GM18873 (cell line): ENCODE results near the gene MACF1.
A peak's percentile ranks its signal among the peaks of the same experiment; 100 is the strongest.
"Not testable (repeated sequence)": the region's sequence is repeated elsewhere in the genome, so short reads cannot be mapped to it uniquely, and the experiment has no call there.

Source experiments
- ATAC-seq: cut with Tn5 transposase; IDR thresholded peaks from one replicate; pipeline ENCODE4 v1.9.1; 2021; ENCODE audit warnings: mild to moderate bottlenecking, moderate library complexity, moderate number of reproducible peaks; ENCODE audit not compliant: unreplicated experiment, low FRiP score

The MACF1 gene

DNA sequence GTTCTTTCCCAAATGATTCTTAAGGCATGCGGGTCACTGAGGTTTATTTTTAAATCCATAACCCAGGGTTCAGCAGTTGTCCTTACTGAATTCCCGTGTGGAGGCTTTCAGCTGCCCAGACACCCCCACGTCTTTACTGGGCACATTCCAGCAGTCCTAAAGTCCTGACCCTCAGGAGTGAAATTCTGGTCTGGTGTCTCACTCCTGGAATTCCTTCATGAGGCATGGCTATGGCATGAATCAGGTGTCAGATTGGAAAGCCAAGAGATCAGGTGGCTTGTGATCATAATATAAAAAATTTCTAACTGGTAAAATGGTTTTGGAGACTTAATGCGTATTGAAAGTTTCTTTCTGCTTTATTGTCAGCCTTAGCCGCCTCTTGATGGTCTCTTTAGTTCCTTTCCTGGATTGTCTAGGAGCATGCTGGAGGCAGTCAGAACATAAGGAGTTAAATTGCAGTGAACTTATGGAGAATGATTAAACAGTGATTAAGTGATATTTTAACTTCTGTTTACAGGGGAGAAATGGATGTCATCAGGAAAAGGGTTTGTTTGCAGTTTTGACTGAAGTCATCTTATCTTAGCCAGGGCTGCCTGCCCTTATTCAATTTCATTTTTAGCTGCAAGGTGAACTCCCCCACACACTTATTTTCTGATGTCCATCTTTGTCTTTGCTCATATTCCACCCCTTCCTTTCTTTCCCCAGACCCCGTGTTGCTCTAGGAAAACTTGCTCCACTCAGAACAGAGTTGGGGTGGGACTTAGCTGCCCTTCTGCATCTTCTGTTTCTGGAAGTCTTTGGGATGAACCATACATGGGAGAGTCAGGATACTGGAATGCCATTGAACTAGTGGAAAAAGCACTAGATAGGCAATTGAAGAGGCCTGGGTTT, 25.7 kb upstream of the MACF1 start:
- ATAC-seq, result no peak

GRCh38 chr1:39181311-39181710, 23.2 kb upstream of the MACF1 start:
- ATAC-seq, result no peak

DNA sequence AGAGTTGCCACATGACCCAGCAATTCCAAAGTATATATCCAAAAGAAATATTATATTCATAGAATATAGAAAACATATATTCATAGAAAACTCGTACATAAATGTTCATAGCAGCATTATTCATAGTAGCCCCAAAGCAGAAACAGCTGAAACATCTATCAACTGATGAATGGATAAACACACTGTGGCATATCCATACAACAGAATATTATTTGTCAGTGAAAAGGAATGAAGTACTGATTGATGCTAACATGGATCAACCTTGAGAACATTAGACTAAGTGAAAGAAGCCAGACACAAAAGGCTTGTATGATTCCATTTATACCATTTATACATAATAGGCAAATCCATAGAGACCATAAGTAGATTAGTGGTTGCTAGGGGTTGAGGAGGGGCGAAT, 21.7 kb upstream of the MACF1 start:
- ATAC-seq, result no peak

- peak; percentile 49 for ATAC-seq
These were observed 20.8 kb upstream of the MACF1 start for GRCh38 chr1:39183503-39184353.

- no peak for ATAC-seq
These were observed 20.1 kb upstream of the MACF1 start for GRCh38 chr1:39184354-39184818.

DNA sequence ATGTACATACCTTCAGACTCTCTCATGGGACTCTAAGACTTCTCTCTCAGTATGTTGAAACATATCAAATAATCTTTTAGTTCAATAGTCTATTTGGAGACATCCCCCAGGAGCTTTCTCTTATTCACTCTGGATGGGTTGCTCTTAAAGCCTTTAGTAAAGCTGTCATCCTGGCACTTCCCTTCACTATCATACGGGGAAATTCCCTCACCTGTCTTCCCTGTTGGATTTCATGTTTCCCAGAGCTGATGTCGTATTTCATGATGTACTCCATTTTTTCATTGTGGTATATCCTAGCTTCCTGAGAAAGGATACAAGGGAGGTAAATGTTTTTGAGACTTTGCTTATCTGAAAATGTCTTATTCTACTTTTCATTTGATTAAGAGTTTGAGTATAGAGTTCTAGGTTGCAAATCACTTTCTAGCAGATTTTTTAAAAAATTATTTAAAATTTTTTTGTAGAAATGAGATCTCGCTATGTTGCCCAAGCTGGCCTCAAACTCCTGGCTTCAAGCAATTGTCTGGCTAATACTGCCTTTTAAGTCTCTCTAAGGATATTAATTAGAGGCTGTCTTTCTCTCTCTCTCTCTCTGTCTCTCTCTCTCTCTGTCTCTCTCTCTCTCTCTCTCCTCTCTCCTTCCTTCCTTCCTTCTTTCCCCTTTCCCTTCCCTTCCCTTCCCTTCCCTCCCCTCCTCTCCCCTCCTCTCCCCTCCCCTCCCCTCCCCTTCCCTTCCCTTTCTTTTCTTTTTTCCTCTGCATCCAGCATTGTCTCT, 17.0 kb upstream of the MACF1 start:
- no peak for ATAC-seq

GRCh38 chr1:39189592-39190041, 14.9 kb upstream of the MACF1 start:
- no peak for ATAC-seq

DNA sequence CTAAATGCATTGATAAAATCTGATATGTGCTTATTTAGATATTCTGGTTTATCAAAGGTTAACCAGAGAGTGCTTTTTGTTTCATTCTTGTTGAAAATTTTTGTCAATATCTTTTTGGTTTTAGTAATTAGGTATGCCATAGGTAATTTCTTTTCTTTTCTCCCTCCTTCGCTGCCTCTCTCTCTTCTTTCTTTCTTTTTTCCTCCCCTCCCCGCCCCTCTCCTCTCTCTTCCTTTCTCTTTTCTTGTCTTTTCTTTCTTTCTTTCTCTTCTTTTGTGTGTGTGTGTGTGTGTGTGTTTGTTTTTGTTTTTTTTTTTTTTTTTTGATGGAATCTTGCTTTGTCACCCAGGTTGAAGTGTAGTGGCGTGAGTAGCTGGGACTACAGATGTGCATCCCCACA, 14.4 kb upstream of the MACF1 start:
- no peak for ATAC-seq

GRCh38 chr1:39194398-39195051, 10.0 kb upstream of the MACF1 start:
- no peak for ATAC-seq

DNA sequence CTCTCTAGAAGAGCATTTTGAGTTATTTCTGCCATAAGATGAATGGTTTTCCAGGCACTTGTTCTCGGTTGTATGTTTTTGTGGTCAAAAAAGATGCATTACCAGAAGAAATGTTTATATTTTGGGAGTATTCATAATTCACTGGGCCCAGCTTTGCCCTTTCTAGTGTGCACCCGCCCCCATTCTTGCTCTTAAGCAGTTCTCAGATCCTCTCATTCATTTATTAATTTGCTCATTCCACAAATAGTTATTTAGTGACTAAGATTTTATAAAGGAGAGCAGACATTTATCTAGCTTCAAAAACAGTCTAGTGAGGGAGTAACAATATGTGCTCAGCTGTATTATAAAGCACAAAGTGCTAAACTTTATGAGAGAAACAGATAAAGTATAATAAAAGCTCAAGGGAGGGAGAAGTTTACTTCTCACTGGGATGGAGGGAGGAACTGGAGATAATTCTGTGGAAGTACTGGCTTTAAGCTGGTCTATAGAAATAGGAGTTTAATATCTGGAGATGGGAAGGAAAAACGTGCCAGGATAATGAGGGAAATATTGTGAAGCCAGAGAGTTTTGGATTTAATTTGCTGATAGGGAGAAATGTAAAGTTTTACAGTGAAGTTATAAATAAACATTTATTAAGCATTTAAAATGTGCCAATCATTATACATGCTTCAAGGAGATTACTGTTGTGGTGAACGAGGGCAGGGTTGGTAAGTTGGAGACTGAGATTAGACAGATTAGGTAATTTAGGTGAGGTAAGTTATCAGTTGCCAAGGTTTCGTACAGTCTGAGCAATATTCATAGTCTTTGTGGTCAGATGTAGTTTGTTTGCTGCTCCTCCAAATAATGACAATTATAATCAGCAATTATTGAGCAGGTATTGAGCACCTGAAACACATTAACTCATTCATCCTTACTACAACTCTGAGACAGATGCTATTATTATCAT, 9.1 kb upstream of the MACF1 start:
- no peak for ATAC-seq

DNA sequence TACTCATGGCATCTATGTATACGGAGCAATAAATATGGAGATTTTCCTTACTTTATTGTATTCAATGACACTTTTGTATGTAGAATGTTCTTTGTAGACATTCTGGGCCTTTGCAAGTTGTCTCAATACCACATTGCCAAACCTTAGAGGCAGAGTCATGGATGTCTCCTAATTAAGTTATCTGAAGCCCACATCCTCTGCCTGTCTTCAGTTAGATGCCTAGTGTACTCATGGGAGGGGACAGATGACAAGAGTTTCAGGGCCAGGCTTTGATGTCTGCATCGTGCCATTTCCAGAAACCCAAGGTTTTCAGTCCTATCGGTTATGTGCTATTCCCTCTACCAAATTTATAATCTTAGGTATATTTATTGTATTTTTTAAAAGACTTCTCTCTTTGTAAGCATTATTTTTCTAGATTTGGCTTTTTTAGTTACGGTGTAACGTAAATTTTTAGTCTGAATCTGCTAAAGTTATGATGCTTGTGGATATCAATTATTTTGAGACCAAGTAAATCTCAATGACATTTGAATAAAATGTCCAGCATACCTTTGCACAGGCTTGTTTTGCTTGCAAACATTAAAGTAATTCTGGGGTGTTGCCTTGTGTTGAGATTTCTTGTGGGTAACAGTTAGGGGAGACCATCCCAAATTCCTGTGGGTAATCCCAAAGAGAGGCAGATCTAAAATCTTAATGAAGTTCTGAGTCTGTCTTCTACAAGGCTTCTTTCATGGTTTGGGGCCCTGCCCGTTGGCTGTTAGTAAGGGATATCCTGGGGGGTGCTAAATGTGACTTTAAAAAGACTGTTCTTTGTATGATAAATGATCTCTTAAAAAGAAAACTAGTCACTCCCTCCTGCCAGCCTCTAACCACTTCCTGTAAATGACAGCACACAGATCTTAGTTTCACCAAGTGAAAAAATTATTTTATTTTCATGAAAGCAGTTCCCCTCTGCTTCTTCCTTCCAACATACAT, 8.0 kb upstream of the MACF1 start:
- no peak for ATAC-seq

GRCh38 chr1:39199593-39199992, 4.9 kb upstream of the MACF1 start:
- ATAC-seq, result no peak

DNA sequence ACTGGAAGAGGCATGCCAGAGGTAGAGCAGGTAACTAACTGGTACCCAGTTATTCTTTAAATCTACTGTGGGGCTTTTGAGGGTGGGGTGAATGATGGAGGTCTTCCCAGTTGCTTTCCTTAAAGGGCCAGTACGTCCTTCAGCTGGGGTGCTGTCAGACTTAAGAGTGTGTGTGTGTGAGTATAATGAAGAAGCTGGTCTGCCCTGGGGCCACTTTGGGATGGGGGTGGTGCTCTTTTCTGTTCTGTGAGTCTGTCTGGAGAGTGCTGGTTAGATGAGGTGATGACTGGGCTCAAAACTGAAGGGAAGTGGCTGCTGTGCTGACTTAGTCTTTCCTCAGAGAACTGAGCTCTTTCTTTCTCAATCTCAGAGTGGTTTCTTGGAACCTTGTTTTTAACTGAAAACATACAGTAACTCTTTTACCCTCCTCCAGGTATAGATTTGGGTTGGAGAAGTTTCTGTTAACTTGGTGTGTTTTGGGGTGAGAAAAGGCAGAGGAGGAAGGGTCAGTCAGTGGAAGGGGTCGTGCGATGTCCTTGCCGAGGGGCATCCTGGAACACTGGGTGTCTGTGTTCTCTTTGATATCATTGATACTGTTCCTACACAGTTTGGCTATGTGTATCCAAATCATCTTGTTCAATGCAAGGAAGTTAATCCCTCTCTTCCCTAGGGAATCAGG, 746 bp downstream of the MACF1 start:
- ATAC-seq, result no peak

GRCh38 chr1:39205781-39206464, 1.4 kb downstream of the MACF1 start:
- no peak for ATAC-seq

DNA sequence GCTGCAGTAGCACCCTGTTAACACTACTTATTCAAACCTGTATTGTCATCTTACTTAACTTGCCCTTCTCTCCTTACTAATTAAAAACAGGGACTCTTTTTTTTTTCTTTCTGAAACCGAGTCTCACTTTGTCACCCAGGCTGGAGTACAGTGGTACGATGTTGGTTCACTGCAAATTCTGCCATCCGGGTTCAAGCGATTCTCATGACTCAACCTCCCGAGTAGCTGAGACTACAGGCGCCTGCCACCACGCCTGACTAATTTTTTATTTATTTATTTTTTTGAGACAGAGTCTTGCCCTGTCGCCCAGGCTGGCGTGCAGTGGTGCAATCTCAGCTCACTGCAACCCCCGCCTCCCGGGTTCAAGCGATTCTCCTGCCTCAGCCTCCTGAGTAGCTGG, 3.9 kb downstream of the MACF1 start:
- not testable (repeated sequence) for ATAC-seq

GRCh38 chr1:39210649-39211048, 6.2 kb downstream of the MACF1 start:
- ATAC-seq, result no peak

- ATAC-seq, result no peak
These were observed 8.0 kb downstream of the MACF1 start for GRCh38 chr1:39212499-39212898.
